HG02870 (cell line): ENCODE measurements around the gene SLC35F4.
"Not testable (repeated sequence)": the region's sequence is repeated elsewhere in the genome, so short reads cannot be mapped to it uniquely, and the experiment has no call there.

Experiments used
- ATAC-seq: cut with Tn5 transposase; IDR thresholded peaks from one replicate; pipeline ENCODE4 v1.9.1; 2021; ENCODE audit warnings: mild to moderate bottlenecking, moderate library complexity; ENCODE audit not compliant: unreplicated experiment

Gene SLC35F4

DNA sequence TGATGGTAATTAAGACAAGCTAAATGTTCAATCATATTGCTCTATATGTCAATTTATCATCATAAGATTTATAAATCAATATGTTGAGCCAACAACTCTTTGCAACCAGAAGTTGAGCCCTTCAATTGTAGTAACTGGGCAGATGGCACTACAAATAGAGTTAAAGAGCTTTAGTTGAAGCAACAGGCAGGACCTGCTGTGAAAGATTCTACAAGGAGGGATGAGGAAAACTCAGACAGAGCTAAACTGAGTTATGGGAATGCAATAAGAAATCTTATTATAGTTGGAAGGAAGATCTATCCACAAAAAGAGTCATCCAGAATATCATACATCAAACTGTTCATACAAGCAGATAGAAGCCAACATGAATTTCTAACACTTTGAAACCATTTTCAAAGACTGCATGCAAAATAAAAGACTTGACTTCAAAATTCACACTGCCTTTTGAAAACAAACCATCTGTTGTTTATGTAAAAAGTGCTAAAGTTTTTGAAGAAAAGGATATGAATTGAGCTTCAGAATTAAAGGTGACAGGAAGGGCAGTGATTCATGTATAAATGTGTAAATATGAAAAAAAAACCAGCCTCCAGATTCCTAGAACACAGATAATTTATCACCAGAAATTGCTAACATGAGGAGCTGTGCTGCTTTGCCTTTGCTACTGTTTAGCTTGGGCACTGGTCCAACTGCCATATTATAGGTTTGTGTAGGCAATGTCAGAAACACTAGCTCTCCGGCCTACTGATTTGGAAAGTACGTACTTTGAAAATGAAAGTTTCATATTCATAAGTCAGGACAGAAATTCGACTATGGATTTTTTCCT, 133.2 kb downstream of the SLC35F4 start:
- no peak for ATAC-seq

DNA sequence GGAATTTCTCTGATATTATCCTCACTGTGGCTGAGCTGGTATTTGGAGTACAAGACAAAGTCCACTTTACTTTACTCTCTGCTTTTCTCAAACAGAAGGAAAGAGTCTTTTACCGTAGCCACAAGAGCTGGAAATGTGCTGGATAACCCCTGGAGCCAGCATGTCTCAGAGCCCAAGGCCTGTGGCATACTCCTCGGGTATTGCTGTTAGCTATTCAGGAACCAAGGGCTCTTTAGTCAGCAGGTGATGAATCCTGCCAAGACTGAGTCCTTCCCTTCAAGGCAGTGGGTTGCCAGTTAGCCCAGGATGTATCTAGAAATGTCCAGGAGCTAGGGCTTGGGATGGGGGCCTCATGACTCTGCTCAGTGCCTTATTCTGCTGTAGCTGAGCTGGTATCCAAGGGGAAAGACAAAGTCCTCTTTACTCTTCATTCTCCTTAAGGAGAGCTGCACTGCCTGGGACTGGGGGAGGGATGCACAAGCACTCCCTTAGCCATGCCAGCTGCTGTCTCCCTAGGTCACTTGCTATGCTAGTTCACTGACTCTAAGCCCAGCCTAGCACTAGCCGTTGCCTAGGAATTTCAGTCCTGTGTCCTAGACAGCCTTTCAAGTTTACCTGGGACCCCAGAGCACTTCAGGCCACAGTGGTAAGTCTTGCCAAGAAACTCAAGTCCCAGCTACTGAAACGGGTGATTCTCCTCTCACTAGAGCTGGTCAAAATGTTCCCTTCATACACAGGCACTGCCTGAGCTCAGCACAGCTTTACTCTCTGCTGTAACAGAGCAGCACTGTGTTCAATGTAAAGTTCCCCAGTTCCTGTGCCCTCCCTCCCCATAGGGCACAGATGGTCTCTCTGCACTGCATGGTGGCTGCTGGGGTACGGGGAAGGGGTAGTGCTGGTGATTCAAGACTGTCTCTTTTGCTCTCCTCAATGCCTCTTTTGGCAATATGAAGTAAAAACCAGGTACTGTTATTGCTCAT, 136.4 kb downstream of the SLC35F4 start:
- no peak for ATAC-seq

DNA sequence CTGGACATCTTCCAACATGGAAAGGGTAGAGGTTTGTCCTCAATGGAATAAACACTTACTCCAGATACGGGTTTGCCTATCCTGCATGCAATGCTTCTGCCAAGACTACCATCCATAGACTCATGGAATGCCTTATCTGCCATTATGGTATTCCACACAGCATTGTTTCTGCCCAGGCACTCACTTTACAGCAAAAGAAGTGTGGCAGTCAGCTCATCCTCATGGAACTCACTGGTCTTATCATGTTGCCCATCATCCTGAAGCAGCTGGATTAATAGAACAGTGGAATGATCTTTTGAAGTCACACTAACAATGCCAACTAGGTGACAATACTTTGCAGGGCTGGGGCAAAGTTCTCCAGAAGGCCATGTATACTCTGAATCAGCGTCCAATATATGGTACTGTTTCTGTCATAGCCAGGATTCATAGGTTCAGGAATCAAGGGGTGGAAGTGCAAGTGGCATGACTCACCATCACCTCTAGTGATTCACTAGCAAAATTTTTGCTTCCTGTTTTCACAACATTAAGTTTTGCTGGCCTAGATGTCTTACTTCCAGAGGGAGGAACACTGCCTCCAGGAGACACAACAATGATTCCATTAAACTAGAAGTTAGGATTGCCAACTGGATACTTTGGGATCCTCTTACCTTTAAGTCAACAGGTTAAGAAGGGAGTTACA, 140.4 kb downstream of the SLC35F4 start:
- ATAC-seq = no peak

GRCh38 chr14:57722141-57722540, 143.8 kb downstream of the SLC35F4 start:
- not testable (repeated sequence) for ATAC-seq

- no peak for ATAC-seq
These were observed 151.4 kb downstream of the SLC35F4 start for GRCh38 chr14:57714487-57714931.

DNA sequence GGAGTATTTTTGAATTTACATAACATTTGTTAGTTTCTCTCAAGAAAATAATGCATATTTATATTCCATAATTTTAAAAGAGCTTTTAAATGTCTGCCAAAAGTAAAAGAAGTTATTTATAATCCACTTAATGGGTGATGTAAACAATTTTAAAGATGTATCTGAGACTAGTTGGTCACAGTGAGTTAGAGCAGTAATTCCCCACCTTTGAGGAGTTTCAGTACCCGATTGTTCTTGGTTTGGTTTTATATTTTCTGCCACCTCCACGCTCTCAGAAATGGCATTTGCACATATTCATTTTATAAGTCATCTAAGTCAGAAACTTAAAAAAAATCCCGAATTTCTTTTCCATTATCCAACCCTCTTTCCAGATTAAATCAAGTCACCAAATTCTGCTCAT, 153.2 kb downstream of the SLC35F4 start:
- ATAC-seq = no peak

- ATAC-seq = no peak
These were observed 153.8 kb downstream of the SLC35F4 start for GRCh38 chr14:57712102-57712501.

GRCh38 chr14:57709909-57710308, 156.0 kb downstream of the SLC35F4 start:
- ATAC-seq = no peak

DNA sequence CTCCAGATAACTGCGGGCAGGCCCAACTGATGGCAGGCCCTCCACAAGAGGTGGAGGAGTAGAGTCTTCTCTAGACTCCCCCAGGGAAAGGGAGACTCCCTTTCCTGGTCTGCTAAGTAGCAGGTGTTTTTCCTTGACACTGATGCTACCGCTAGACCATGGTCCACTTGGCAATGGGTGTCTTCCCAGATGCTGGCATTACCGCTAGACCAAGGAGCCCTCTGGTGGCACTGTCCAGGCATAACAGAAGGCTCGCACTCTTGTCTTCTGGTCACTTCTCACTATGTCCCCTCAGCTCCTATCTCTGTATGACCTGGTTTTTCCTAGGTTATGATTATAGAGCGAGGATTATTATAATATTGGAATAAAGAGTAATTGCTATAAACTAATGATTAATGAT, 156.8 kb downstream of the SLC35F4 start:
- not testable (repeated sequence) for ATAC-seq

- ATAC-seq = no peak
These were observed 158.7 kb downstream of the SLC35F4 start for GRCh38 chr14:57707219-57707618.

DNA sequence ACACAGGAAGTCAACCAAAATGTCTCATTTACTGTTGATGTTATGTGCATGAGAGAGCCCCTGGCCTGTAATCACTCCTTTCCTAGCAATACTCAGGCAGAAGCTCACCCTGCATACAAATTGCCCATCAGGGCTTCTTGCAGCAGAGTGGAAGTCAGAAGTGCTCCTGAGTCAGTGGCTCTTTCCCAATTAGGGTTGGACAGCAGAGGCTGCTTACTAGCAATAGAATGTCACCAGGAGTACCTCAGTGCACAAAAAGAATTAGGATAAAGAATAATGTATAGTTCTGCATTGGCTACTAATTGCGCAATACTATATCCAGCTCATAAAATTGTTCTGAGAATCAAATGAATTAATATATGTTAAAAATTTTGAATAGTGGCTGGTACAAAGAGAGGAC, 161.1 kb downstream of the SLC35F4 start:
- no peak for ATAC-seq

GRCh38 chr14:57699947-57700346, 165.9 kb downstream of the SLC35F4 start:
- no peak for ATAC-seq

GRCh38 chr14:57692671-57693070, 173.2 kb downstream of the SLC35F4 start:
- ATAC-seq = no peak

DNA sequence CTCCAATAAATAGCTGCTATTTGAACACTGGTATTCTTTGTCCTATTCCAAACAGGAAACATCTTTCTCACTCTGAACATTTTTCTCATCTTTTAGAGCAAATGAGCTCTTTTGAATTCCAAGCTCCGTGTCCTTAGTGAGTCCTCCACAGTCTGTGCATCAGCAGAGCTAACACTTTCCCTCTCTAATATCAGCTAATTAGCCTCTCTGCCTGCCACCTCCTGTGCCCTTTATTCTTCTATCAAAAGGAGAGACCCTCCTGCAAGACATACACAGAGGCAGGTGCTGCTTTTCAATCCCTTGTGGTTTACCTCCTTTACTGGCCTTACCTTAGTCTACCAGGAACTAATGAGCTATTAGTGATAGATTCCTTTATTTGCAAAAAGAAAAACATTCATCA, 178.5 kb downstream of the SLC35F4 start:
- ATAC-seq = no peak

DNA sequence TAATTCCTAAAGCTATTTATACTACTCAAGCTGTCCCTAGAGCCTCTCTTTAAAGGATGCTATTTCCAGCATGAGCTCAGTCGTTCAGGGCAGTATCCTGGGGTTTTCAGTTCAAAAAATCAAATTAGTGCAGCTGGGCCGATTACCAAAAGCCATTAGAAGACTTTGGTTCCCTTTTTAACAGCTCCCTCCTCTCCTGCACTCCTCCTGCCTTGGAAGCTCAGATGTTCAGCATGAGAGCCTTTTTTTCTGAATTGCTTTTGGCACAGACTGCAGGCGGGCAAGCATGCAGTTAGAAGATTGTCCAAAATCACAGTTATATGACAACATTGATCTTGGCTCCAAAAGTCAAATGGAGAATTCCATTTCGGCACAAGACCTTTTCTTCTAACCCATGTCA, 179.6 kb downstream of the SLC35F4 start:
- no peak for ATAC-seq

DNA sequence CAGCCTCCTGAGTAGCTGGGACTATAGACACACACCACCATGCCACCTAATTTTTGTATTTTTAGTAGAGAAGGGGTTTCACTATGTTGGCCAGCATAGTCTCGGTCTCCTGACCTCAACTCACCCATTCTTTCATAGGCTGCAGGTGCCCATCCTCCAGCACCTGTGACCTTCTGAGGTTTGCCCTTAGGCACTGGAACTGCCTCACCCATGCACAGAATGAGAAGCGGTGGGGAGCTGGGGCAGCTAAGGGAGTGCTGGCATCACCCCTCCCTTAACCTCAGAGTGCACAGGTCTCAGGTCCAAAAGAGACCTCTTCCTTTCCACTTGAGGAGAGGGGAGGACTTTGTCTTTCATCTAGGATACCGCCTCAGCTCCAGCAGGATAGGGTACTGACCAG, 194.9 kb downstream of the SLC35F4 start:
- no peak for ATAC-seq

DNA sequence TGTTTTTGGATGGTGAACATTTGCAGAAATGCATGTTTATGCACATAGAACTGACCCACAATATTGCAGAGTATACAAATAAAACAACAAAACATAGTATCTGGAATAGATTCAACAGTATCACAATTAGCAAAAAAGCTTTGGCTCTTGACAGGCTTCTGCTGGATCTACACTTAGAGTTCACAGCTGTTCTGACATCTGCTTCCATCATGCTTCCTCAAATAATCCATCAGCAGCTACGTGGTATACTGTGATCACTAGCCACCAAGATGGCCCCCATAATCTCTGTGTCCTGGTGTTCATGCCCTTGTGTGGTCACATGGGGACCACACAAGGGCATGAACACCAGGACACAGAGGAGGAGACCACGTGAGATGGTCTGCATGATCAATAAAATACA, 205.7 kb downstream of the SLC35F4 start:
- ATAC-seq = no peak

- ATAC-seq = no peak
These were observed 206.8 kb downstream of the SLC35F4 start for GRCh38 chr14:57659052-57659451.

GRCh38 chr14:57657487-57657886, 208.4 kb downstream of the SLC35F4 start:
- ATAC-seq = no peak

DNA sequence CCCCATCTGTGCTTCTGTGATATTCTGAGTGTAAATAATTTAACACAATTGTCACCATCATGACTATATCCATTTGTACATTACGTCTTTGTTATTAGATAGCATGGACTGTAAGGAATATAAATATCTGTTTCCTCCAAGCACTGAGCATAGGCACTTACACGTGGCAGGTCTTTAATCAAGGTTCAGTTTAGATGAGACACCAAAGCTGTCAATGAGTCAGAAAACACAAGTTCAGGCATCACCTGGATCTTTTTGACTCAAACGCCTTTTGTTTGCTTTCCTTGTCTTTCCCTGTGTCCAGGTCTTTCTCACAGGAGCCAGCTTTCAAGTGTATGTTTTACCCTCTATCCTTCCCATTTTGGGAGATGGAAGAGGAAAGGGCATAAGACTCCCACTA, 209.0 kb downstream of the SLC35F4 start:
- ATAC-seq = no peak

GRCh38 chr14:57652769-57653168, 213.1 kb downstream of the SLC35F4 start:
- ATAC-seq = no peak
